Stimulated activated naive CD8-positive, alpha-beta T cell treated with anti-CD3 and anti-CD28 coated beads, Interleukin-15, Interleukin-2, amounts not matched to agents 100 ng/mL and 50 ng/mL, for 24 hours (primary cell): Measurements from ENCODE around the gene GNAI2.

Experiments
- H3K27ac Mint-ChIP-seq: one replicate; pipeline ENCODE4 v1.8.0; 2021; ENCODE audit warnings: mild to moderate bottlenecking, mixed read lengths
- H3K27me3 Mint-ChIP-seq: one replicate; pipeline ENCODE4 v1.8.0; 2021; ENCODE audit warnings: mixed read lengths
- H3K36me3 Mint-ChIP-seq: one replicate; pipeline ENCODE4 v1.8.0; 2021; ENCODE audit warnings: low read depth, mixed read lengths
- H3K4me1 Mint-ChIP-seq: one replicate; pipeline ENCODE4 v1.8.0; 2021; ENCODE audit warnings: low read depth, mixed read lengths
- H3K4me3 Mint-ChIP-seq: one replicate; pipeline ENCODE4 v1.8.0; 2021; ENCODE audit warnings: mild to moderate bottlenecking, mixed read lengths
- H3K9me3 Mint-ChIP-seq: one replicate; pipeline ENCODE4 v1.8.0; 2021; ENCODE audit warnings: mixed read lengths

The GNAI2 gene

DNA sequence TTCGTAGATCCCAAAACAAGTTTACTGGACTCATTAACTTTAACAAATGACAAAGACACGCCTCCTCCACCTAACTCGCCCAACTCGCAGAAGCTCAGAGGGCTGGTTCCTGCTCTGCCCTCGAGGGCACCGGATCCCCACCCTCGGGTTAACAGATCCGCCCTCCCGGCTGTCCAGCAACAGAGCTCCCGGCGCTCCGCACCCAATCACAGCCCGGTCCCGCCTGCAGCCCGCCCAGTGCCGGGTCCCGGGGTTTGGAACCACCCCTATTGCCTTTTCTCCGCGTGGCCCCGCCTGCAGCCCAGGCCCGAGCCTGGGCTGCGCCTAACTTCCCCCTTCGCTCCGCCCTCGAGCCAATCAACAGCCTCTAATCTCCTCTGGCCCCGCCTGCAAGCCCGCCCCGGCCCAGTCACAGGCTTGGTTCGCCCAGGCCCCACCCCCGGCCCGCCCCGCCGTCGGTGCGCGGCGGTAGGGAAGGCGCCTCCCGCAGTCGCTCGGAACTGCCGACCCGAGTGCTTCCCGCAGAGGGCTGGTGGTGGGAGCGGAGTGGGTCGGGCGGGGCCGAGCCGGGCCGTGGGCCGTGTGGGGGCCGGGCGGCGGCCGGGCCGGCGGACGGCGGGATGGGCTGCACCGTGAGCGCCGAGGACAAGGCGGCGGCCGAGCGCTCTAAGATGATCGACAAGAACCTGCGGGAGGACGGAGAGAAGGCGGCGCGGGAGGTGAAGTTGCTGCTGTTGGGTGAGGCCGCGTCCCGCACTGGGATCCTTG, at the start of gene GNAI2:
Gene GNAI2, plus strand, starts transcription at position 489 of the 768 bp plus-strand sequence. Its CDS starts 132 bp downstream, at position 621.
- no peaks in the 10 kb centered on the region for H3K9me3 Mint-ChIP-seq
- no peaks in the 10 kb centered on the region for H3K36me3 Mint-ChIP-seq
- H3K4me3 Mint-ChIP-seq = peak within 1 kb of the TSS; percentile 95
- peaks cover 38% of the 10 kb centered on the region for H3K4me1 Mint-ChIP-seq
- peak within 1 kb of the TSS; percentile 92 for H3K27ac Mint-ChIP-seq
- no peaks in the 10 kb centered on the region for H3K27me3 Mint-ChIP-seq

DNA sequence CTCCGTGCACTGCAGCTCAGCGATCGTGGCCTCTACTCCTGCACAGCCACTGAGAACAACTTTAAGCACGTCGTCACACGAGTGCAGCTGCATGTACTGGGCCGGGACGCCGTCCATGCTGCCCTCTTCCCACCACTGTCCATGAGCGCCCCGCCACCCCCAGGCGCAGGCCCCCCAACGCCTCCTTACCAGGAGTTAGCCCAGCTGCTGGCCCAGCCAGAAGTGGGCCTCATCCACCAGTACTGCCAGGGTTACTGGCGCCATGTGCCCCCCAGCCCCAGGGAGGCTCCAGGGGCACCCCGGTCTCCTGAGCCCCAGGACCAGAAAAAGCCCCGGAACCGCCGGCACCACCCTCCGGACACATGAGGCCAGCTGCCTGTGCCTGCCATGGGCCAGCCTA, 48.3 kb upstream of the GNAI2 start:
- no peak overlapping the region for H3K4me3 Mint-ChIP-seq
- H3K4me1 Mint-ChIP-seq = peaks cover 2% of the 10 kb centered on the region
- H3K27me3 Mint-ChIP-seq = peaks cover 2% of the 10 kb centered on the region
- no peaks in the 10 kb centered on the region for H3K36me3 Mint-ChIP-seq
- H3K9me3 Mint-ChIP-seq = no peaks in the 10 kb centered on the region
- no peak overlapping the region for H3K27ac Mint-ChIP-seq

DNA sequence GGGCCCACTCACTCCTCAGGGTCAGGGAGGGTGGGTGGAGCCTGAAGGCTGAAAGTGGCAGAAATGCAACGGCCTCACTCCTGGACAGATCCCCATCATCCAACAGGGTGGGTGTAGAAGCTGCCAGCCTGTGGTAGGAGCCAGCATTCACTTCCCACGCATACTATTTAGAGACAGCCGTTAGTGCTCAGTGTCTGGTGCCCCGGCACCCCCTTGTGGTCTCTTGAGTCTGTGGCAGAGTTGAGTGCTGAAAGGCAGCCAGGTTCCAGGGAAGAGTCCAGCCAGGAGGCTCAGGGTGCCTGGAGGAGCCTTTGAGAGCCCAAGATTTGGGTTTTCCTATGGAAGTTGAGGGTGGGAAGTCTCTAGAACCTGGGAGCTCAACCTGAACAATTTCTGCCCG, 46.7 kb upstream of the GNAI2 start:
- no peak overlapping the region for H3K4me3 Mint-ChIP-seq
- peaks cover 7% of the 10 kb centered on the region for H3K27me3 Mint-ChIP-seq
- H3K9me3 Mint-ChIP-seq = no peaks in the 10 kb centered on the region
- H3K36me3 Mint-ChIP-seq = no peaks in the 10 kb centered on the region
- no peak overlapping the region for H3K27ac Mint-ChIP-seq
- H3K4me1 Mint-ChIP-seq = peaks cover 4% of the 10 kb centered on the region

DNA sequence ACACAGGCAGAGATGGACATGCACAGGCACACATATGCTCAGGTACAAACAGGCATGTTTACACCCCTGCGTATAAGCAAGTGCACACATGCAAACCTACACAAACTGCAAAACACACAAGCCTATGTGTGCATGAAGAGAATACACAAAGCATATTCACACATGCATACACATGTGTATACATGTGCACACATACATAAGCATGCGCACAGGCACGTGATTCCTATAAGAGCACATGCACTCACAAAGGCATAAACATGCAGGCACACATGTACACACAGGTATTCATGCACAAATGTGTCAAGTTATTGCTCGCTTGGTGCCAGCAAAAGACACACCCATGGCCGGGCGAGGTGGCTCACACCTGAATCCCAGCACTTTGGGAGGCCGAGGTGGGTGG, 46.0 kb upstream of the GNAI2 start:
- H3K27me3 Mint-ChIP-seq = peaks cover 10% of the 10 kb centered on the region
- H3K36me3 Mint-ChIP-seq = no peaks in the 10 kb centered on the region
- peaks cover 9% of the 10 kb centered on the region for H3K4me1 Mint-ChIP-seq
- no peak overlapping the region for H3K4me3 Mint-ChIP-seq
- no peak overlapping the region for H3K27ac Mint-ChIP-seq
- H3K9me3 Mint-ChIP-seq = no peaks in the 10 kb centered on the region

DNA sequence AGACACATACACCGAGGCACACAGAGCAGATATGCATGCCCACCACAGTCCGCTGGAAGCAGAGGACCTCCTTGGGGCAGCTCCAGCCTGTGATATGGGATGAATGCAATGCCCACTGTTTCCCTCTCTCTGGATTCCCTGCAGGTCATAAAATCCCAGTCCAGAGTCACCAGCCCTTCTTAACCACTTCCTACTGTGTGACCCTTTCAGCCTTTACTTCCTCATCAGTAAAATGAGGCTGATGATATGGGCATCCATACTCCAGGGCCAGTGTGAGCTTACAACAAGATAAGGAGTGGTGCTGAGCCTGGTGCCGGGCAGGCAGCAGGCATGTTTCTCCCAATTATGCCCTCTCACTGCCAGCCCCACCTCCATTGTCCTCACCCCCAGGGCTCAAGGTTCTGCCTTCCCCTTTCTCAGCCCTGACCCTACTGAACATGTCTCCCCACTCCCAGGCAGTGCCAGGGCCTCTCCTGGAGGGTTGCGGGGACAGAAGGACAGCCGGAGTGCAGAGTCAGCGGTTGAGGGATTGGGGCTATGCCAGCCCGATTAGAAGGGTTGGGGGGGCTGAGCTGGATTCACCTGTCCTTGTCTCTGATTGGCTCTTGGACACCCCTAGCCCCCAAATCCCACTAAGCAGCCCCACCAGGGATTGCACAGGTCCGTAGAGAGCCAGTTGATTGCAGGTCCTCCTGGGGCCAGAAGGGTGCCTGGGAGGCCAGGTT, 44.9 kb upstream of the GNAI2 start, which contains the start of gene GNAT1:
Gene GNAT1, plus strand, starts transcription at position 675 of the 725 bp plus-strand sequence. CDS start 116 bp downstream, outside the sequence.
- no peak within 1 kb of the TSS for H3K4me3 Mint-ChIP-seq
- no peaks in the 10 kb centered on the region for H3K36me3 Mint-ChIP-seq
- no peaks in the 10 kb centered on the region for H3K9me3 Mint-ChIP-seq
- H3K4me1 Mint-ChIP-seq = peaks cover 9% of the 10 kb centered on the region
- H3K27me3 Mint-ChIP-seq = peaks cover 10% of the 10 kb centered on the region
- H3K27ac Mint-ChIP-seq = no peak within 1 kb of the TSS

DNA sequence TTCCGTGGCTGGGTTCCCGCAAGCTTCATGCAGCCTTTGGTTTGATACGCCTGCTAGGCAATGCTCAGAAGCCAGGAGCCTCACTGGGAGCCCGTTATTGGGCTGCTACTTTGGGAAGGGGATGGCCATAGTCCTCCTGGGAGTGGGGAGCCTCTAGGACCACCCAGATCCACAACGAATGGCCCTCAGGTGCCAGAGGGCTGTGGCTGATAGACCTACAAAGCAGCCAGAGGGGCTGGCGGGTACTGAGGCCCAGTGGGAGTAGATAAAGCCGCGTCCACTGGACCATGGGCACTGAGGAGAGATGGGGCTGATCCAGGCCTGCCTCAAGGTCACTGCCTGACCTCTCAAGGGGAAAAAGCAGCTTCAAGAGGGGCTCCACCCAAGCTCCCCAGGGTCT, 43.9 kb upstream of the GNAI2 start:
- Mint-ChIP-seq H3K36me3 (no peaks in the 10 kb centered on the region), H3K9me3 (no peaks in the 10 kb centered on the region), H3K27me3 (peaks cover 16% of the 10 kb centered on the region), H3K27ac (no peak overlapping the region), H3K4me1 (peaks cover 9% of the 10 kb centered on the region), H3K4me3 (no peak overlapping the region)

DNA sequence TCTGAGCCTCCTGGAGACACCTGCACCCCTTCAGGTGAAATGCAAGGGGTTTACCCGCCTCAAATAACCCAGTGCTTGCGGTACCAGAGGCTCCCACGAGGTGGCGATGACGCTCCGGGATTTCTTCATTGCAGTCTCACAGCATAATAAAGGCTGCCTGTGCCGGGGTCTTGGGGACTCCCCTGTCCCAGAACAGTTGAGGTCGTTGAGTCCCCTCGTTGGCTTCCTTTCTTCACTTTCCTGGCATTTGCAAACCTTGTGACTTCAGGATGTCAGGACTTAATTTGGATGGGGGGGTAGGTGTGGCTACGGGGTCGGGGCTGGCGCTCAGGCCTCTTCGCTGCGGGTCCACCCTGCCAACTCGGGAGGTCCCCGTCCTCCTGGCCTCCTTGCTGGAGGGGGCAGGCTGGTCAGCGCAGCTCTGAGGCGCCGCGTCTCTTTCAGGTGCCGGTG, 43.3 kb upstream of the GNAI2 start:
- Mint-ChIP-seq H3K4me1 (peaks cover 9% of the 10 kb centered on the region), H3K36me3 (no peaks in the 10 kb centered on the region), H3K27me3 (peaks cover 22% of the 10 kb centered on the region), H3K9me3 (no peaks in the 10 kb centered on the region), H3K27ac (no peak overlapping the region), H3K4me3 (no peak overlapping the region)

DNA sequence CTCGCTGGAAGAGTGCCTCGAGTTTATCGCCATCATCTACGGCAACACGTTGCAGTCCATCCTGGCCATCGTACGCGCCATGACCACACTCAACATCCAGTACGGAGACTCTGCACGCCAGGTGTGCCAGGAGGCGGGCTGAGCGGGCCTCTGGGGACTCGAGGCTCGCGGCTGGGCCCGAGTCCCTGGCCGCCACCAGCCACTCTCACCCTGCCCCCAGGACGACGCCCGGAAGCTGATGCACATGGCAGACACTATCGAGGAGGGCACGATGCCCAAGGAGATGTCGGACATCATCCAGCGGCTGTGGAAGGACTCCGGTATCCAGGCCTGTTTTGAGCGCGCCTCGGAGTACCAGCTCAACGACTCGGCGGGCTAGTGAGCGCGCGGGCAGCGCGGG, 42.7 kb upstream of the GNAI2 start:
- Mint-ChIP-seq H3K9me3 (no peaks in the 10 kb centered on the region), H3K27ac (no peak overlapping the region), H3K36me3 (no peaks in the 10 kb centered on the region), H3K27me3 (peaks cover 22% of the 10 kb centered on the region), H3K4me1 (peaks cover 9% of the 10 kb centered on the region), H3K4me3 (no peak overlapping the region)

DNA sequence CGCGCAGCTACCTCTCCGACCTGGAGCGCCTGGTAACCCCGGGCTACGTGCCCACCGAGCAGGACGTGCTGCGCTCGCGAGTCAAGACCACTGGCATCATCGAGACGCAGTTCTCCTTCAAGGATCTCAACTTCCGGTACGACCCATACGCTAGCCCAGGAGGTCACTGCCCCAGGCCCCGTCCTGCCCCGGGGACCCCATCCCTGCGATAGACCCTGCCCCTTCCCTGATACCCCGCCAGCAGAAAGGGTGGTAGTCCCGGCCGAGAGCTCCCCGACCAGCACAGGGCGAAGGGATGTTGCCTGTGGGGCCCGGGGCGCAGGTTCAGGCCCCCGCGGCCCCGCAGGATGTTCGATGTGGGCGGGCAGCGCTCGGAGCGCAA, 42.3 kb upstream of the GNAI2 start:
- Mint-ChIP-seq H3K9me3 (no peaks in the 10 kb centered on the region), H3K4me3 (no peak overlapping the region), H3K36me3 (no peaks in the 10 kb centered on the region), H3K4me1 (peaks cover 9% of the 10 kb centered on the region), H3K27me3 (peaks cover 22% of the 10 kb centered on the region), H3K27ac (no peak overlapping the region)

DNA sequence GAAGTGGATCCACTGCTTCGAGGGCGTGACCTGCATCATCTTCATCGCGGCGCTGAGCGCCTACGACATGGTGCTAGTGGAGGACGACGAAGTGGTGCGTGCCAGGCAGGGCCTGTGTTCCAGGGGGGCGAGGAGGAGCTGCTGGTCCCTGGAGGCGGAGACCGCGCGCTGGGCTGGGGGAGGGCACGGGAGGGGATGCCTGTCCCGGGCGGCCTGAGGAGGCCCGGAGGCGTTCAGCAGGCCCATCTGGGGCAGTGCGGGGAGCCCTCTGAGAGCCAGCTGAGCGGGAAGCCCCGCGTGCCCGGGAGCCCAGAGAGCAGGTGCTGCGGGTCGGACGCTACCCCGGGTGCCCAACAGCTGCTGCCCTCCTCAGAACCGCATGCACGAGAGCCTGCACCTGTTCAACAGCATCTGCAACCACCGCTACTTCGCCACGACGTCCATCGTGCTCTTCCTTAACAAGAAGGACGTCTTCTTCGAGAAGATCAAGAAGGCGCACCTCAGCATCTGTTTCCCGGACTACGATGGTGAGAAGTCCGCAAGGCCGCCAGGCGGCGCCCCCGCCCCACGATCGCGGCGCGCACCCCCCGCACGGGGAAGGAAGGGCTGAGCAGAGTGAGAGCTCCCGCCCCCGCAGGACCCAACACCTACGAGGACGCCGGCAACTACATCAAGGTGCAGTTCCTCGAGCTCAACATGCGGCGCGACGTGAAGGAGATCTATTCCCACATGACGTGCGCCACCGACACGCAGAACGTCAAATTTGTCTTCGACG, 41.7 kb upstream of the GNAI2 start:
- H3K4me3 Mint-ChIP-seq = no peak overlapping the region
- H3K4me1 Mint-ChIP-seq = peaks cover 9% of the 10 kb centered on the region
- H3K9me3 Mint-ChIP-seq = no peaks in the 10 kb centered on the region
- peaks cover 25% of the 10 kb centered on the region for H3K27me3 Mint-ChIP-seq
- no peaks in the 10 kb centered on the region for H3K36me3 Mint-ChIP-seq
- H3K27ac Mint-ChIP-seq = no peak overlapping the region

DNA sequence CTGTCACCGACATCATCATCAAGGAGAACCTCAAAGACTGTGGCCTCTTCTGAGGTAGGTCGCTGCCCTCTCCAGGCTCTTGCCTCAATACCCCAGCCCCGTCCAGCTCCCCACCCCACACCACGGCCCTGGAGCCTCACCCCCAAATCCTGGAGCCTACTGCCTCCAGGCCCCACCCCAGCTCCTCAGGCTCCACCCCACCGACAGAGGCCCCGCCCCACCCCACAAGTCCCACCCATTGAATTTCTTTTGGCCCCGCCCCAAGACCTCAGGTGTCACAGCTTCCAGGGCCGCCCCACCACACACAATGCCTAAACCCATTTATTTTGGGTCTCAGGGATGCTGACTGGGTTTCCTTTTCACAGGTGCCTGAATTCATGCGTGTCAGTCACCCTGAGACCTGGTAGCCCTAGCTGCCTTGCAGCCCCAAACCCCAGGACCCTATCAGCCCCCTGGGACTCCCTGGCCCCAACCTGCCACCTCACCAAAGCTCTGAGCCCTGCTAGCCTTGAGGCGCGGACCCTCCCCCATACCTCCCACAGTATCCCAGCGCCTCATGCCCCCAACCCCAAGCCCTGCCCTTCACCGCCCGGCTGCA, 41.0 kb upstream of the GNAI2 start:
- Mint-ChIP-seq H3K27ac (no peak overlapping the region), H3K4me3 (no peak overlapping the region), H3K9me3 (no peaks in the 10 kb centered on the region), H3K36me3 (no peaks in the 10 kb centered on the region), H3K27me3 (peaks cover 26% of the 10 kb centered on the region), H3K4me1 (peaks cover 9% of the 10 kb centered on the region)

DNA sequence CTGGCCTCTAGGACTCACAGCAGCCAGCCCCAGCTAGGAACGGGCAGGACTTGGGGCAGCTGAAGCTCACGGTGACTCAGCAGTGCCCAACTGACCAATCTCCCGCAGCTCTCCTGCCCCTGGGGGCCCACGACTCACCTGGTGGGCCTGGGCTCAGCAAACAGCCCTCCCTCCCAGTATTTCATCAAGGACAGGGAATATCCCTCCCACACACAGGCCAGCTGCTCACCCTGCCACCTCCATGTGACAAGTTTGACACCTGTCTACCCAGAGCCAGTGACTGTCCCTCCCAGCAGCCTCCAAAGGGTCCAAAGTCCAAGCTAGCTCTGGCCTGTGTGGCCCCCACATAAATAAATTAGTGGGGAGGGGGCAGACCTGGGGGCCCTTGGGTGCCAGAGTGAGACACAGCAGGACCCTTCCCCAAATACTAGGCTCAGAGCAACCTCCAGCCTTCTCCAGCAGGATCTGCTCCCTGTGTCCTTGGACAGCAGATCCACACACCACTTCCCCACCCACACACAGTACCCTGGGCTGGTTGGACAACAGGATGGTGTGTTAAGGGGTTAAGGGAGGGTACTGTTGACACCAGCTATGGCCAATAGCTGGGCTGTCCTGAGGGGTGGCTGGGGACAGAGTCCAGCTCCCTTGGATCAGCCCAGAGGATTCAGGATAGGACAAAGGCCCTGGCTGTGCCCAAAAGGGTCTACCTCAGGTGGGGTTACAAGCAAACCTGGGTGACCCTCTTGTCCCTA, 40.3 kb upstream of the GNAI2 start:
- Mint-ChIP-seq H3K4me3 (no peak overlapping the region), H3K27ac (no peak overlapping the region)

DNA sequence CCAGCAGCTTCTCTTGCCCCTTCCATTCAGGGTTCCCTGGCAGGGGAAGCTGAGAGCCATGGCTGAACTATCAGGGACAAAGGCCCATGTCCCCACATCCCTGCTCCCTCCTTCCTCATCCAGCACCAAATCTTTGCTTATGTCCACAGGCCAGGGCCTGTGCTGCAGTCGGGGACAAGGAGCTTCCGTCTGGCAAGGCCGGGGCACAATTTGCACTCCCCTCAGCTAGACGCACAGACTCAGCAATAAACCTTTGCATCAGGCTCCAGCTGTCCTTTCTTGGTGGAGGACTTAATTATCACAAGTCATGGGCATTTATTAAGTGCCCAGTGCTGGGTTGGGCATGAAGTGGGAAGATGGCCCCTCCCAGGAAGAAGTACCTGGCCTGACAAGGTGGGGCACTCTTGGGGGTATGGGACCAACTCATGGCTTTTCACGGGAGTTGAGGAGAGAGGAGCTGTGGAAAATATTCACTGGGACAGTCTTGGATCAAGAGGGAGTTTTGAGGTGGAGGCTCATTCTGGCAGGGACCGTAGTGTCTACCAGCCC, 39.7 kb upstream of the GNAI2 start:
- Mint-ChIP-seq H3K4me3 (no peak overlapping the region), H3K27me3 (peaks cover 26% of the 10 kb centered on the region), H3K36me3 (no peaks in the 10 kb centered on the region), H3K4me1 (peaks cover 9% of the 10 kb centered on the region), H3K9me3 (no peaks in the 10 kb centered on the region), H3K27ac (no peak overlapping the region)

More for the DNA sequence above, 40.3 kb upstream of the GNAI2 start:
- Mint-ChIP-seq H3K9me3 (no peaks in the 10 kb centered on the region), H3K4me1 (peaks cover 9% of the 10 kb centered on the region), H3K27me3 (peaks cover 26% of the 10 kb centered on the region), H3K36me3 (no peaks in the 10 kb centered on the region)
